ENCODE data around the gene NUP98.

NUP98 gene

DNA sequence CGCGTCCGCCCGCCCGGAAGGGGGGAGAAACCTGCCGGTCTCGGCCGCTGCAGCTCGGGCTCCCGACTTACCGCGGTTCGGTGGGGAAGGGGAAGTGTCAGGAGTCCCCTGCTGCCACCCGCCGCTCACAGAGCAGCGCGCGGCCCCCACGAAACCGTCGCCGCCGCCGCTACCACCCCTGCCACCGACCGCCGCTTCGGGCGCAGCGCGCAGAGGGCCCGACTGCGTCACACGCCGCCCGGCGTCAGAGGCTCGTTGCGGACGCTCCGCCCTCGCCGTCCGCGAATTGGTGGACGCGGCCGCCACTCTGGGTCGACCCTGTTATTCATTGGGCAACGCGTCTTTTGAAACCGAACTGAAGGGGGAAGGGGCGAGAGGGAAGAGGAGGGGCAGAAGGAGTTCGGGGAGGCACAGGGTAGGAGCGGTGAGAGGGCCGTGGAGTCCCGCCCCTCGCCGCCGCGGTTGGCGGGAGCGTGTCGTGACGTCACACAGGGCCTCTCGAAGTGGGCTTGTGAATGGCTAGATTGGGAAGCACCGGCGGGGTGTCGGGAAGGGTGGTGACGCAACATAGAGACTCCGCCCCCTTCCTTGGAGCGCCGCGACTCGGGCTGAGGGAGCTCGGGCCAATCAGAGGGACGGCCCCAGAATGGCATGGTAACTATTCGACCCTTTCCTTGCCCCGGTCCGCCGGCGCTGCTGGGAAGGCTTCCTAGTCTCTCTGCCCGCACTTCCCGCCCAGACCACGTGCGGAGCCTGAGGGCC is at the start of gene NUP98:
Gene NUP98 (minus strand): TSS at position 226 of the 762 bp plus-strand sequence. CDS start 15,437 bp downstream, outside the sequence.
- DNase-seq, result peak; percentile 100

DNA sequence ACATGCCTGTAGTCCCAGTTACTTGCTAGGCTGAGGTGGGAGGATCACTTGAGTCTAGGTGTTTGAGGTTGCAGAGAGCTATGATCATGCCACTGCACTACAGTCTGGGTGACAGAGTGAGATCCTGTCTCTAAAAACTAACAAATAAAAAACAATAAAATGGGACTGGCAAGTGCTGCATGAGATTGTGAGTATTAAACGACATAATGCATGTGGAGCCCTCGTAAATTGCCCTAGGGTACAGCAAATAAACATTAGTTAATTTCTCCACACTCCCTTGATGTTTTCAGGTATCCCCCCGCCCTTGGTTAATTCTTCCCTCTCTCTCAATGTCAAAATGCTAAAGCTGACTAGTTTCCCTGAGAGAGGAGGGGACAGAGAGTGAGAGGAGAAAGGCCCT is 48.3 kb upstream of the NUP98 start:
- DNase-seq, result no peak

DNA sequence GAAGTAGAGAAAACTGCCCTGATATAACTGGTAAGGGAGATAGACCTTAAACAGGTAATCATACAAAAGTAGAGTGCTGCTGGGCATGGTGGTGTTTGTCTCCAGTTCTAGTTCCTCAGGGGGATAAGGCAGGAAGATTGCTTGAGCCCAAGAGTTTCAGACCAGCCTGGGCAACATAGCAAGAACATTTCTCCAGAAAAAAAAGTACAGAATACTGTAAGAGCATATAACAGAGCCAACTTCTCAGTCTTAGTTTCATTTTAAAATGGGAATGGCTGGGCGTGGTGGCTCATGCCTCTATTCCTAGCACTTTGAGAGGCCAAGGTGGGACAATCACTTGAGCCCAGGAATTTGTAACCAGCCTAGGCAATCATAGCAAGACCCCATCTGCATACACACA is 47.9 kb upstream of the NUP98 start:
- DNase-seq, result no peak

DNA sequence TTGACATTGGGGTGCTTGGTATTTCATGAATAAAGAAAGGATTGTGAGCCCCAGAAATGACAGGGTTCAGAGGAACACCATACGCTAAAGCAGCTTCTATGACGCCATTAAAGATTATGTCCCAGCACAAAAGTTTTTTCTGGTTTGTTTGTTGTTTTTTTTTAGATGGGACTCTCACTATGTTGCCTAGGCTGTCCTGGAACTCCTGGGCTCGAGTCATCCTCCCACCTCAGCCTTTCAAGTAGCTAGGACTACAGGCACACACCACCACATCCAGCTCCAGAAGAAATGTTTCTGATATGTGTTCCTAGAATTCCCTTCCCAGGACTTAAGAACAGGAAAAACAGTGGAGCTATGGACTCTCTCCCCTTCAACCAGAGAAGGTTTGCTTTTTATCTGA is 46.0 kb upstream of the NUP98 start:
- no peak for DNase-seq

DNA sequence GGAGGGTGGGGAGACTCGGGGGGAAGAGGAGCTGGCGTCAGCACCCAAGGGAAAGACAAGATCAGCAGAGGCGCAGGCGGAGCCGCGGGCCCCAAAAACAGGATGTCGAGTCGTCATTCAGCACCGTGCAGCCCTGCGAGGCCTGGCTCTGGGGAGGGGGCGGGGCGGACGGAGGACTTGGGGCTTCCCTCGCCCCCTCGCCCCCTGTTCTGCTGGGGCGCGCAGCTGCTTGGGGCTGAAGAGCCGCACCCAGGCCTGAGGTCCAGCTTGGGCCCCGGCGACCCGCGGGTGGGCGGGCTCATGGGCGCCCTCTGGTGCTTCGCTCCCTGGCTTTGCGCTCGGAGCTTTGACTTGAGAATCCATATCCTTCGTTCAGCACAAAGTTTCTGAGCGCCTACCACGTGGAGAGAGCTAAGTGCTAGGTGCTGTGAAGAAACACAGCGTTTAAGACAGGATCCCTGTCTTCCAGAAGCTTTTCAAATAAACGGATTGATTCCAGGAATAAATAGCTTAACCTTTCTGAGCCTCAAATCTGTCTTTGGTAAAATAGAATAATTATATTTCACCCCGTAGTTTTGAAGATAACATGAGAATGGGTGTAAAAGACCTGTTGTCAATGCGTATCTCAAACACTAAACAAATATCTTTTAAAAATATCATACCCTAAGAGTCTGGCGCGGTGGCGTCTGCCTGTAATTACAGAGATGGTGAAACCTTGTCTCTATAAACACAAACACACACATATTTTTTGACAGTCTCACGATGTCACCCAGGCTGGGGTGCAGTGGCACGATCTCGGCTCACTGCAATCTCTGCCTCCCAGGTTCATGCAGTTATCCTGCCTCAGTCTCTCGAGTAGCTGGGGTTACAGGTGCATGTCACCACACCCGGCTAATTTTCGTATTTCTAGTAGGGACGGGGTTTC is 44.3 kb upstream of the NUP98 start:
- peak; percentile 94 to 98 for DNase-seq

DNA sequence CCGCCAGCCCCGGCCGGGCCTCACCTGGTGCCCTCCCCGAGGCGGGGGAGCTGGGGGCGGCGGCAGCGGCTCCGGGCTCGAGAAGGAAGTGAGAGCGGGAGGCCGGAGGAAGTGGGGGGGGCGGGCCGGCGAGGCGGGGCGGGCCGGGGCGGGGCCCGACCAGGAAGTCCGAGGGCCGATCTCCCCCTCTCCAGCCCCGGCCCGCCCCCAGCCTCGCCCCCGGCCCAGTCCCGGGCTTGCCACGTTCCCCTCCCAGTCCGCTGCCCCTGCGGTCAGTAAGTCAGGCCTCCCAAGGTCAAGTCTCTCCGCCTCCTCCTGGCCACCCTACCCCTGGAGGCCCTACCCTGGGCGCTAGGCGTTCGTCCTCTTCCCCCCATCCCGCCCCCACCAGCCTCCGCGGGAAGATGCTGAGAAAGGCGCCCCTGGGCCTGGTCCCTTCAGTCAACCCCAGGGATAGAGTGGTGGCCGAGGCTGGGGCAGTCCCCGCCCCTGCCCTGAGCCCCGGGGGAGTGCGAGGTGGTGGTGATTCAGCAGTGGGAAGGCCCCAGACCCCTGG is 43.6 kb upstream of the NUP98 start, which contains the start of gene RHOG:
Gene RHOG (minus strand): TSS at position 90 of the 556 bp plus-strand sequence. CDS start 12,821 bp downstream, outside the sequence.
- no peak for DNase-seq

DNA sequence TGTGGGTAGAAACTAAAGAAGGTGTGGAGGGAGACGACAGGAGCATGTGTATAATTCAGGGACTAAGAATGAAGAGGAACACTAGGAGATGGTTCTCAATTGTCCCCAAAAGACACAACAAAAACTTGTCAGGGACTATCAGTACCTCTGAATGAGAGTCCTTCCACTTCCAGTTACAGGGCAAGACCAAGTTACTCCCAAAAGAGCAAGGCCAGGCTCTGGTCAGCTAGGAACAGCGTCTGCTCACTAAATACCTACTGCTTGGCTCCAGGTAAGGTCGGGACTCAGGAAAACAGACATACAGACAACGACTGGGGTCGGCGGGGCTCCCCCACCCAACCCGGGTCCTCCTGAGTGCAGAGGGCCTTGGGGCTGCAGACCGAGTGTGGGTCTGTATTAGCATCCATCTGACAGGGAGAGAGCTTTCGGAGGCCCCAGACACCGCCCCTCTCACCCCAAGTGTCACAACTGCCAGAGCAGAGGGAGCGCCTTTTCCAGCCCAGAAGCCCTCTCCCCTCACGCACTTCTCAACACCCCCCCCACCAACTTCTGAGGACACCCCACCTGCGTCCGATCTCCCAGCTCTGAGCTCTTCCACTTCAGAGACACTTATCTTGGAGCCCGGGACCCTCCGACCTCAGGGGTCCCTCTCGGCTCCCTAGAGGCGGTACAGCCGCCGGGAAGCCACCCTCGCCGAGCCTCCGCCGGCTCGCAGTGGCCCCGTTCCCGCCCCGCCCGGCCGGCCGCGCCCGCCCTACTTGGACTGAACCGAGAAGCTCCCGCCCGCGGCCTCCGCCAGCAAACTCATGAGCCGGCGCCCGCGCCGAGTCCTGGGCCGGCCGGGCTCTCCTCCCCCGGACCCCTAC is 42.9 kb upstream of the NUP98 start:
- peak; percentile 46 to 48 for DNase-seq

DNA sequence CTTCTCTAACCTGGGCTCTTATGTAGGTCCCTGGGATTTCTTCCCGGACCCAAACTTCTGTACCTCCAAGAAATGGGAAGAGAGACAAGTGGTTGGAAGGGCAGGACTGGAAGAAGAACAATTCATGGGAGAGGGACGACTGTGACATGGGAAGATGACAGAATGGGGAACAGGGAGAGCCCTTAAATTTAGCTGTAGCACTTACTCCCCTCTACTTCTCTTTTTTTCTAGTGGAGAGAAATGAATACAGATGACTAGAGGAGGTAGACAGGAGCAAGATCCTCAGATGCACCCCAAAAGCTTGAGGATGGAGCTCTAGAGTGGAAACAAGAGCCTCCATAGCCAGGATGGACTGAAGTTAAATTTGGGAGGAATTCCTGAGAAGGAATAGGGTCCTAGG is 41.1 kb upstream of the NUP98 start:
- no peak for DNase-seq

DNA sequence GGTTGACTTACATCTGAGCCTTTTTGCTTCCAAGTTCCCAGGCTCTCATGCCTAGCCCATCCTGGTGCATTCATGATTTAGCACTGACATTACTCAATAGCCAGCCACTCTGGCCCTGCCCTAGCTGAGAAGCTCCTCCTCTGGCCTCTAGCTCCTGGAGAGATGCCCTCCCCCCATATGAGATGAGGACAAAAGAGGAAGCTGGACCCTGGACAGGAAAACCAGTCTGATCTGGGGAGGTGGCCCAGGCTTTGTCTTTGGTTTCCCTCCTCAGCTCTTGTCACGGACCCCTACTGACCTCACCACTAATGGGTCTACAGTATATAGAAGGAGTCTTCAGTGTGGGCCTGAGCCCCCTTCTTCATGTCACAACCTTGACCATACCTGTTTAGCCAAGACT is 40.4 kb upstream of the NUP98 start:
- peak; percentile 29 to 67 for DNase-seq

DNA sequence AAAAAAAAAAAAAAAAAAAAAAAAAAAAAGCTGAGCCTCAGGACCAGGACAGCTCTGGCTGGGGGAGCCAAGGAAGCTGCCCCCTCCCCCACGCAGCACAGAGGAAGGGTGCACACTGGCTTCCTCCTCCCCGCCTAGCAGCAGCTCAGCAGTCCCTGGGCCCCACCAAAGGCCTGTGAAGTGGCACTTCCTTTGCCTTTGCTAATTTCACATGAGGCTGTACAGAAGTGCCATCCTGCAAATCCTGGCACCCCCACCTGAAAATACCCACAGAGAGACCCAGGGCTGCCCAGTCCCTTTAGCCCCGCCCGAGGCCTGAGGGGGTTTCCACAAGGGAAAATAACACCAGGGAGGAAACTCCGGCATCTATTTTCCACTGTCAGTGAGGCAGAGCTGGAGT is 39.5 kb upstream of the NUP98 start:
- peak; percentile 61 to 64 for DNase-seq

DNA sequence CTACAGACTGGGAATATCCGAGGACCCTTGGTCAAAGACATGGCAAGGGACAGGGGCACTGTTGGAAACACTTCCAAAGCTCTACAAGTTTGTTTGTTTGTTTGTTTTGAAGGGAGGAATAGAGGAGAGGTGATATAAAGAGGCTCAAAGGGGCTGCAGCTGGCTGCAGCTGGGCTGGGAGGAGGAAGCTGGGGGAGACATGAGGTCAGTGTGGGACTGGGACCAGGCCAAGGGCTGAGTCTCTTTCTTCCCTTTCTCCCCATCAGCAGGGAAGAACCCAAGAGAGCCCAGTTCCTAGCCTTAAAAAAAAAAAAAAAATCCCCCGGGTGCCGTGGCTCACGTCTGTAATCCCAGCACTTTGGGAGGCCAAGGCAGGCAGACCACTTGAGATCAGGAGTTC is 38.4 kb upstream of the NUP98 start:
- DNase-seq, result no peak

DNA sequence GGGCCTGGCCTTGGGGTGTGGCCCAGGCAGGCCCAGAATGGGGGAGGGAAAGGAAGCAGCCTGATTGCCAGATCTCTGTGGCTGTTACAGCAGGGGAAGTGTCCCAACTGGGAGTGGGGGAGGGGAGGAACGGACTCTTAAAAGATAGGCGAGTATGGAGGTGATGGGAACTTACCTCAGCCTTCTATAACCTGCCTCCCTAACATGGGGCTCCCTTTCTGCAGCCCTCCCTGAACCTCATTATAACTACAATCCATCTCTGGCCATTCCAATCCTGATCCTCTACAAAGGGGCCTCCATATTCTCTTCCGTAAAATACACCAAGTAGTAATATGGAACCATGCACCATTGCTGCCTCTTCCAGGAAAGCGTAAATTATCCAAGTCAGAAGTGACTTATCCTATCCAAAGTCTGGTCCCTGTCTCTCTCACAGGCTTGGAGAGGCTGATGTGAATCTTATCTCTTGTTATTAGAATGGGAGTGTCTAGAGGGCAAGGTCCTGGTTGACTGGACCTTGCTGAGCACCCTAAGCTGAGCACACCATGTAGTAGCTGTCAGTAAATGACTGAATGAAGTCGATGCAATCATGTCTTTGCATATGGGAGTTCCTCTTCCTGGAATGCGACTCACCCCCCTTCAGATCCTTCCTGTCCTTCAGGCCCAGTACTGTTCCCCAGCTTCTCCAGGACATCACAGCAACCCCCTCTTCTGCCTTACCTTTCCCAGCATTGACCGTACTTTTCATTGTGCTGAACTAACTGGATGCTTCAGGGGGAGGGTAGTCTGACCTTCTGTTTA is 37.5 kb upstream of the NUP98 start:
- DNase-seq, result peak; percentile 37 to 54

DNA sequence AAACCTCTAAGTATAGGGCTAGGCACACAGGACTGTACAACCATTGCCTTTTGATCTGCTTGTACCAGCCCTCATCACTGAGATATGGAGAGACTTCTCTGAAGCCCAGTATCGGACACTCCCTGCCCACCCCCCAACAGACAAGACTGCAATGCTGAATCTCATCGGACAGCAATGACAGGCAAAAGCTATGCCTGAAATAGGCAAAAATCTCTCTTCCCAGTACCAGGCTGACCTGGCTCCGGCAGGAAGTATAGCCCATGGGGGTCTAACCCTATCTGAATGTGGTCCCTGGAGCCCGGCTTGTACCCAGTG is 37.0 kb upstream of the NUP98 start:
- DNase-seq, result no peak

DNA sequence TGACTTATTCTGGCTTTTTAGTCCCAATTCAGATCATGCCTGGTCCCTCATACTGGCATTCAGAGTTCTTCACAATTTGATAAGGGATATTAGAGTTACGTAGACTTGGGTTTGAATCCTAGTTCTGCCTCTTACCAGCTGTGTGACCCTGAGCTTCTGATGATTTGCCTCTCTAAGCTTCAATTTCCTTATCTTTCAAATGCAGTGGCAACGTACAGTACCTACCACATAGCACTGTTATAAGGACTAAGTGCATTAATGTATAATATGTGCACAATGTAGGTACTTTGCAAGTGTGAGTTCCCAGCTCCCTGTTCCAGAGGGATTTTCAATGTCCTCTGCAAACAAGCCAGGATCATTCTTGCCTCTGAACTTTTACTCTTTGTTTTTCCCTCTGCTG is 36.1 kb upstream of the NUP98 start:
- DNase-seq, result no peak

DNA sequence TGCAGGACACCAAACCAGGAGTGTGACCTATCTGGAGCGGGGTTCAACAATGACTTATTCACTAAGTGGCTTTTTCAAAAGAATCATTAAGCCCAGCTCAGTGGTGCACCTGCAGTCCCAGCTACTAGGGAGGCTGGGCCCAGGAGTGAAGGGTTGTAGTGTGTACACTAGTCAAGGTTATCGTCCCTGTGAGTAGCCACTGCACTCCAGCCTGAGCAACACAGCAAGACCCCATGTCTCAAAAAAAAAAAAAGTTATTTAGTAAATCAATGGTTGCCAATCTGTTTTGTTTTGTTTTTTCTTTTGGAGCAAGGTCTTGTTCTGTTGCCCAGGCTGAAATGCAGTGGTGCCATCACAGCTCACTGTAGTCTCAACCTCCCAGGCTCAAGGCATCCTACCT is 35.5 kb upstream of the NUP98 start:
- DNase-seq, result no peak

DNA sequence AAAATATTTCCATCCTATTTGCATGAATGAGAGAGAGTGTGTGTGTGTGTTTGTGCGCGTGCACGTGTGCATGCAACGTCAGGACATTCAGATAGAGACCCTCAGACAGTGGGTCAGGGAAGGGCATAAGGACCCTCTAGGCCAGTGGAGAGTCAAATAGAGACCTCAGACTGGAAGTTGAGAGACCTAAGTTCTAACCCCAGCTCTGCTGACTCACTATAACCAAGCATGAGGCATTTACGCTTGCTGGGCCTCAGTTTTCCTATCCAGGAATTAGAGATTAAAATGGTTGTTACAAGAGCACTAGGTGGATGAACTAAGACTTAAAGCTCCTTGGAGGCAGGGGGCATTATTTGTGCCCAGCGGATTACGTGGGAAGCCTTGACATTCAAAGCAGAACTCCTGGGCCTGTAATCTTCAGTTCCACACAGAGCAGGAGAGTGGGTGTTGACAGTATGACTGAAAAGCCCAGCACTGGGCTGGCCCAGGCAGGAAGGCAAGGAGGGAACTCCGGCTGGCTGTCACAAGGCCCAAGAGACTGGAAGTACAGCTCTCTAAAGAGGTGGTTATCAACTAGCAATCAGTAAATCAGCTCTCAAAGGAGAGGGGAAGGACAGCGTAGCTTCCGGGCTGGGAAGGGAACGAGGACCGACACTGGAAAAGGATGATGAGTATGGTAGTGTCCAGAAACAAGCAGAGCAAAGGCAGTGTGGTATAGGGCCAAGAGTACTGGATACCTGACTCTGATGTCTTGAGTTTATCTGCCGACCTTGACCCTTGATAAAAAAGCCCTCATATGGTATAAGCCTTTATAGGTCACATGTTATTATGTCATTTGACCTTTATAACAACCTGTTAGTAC is 34.3 kb upstream of the NUP98 start:
- no peak for DNase-seq

DNA sequence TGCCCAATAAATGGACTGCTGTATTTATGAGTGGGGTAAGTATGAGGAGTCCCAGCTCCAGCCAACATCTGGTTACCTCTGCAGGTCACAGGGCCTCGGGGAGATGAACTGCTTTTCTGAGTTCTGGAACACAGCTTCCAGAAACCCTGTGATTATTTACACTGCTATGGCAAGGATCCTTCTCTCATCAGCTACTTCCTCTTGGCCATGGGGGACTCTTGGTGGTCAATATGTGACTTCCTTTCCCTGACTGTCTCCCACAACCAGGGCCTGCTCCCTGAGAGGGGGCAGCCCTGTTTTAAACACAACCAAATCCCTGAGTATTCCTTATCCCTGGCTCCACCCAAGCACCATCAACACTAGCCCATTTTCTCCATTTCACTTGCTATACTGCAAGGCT is 33.4 kb upstream of the NUP98 start:
- DNase-seq, result no peak

DNA sequence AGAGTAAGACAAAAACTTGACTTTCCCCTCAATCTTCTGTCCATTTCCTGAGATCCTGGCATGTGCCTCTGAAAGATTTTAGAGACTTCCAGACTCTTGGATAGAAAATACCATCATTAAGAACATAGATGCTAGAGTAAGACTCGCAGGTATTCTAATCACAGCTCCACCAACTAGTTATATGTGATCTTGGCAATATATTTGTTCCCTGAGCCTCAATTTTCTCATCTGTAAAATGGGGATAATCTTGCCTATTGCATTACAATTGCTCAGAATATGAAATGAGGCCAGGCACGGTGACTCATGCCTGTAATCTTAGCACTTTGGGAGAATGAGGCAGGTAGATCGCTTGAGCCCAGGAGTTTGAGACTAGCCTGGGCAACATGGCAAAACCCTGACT is 32.7 kb upstream of the NUP98 start:
- no peak for DNase-seq

DNA sequence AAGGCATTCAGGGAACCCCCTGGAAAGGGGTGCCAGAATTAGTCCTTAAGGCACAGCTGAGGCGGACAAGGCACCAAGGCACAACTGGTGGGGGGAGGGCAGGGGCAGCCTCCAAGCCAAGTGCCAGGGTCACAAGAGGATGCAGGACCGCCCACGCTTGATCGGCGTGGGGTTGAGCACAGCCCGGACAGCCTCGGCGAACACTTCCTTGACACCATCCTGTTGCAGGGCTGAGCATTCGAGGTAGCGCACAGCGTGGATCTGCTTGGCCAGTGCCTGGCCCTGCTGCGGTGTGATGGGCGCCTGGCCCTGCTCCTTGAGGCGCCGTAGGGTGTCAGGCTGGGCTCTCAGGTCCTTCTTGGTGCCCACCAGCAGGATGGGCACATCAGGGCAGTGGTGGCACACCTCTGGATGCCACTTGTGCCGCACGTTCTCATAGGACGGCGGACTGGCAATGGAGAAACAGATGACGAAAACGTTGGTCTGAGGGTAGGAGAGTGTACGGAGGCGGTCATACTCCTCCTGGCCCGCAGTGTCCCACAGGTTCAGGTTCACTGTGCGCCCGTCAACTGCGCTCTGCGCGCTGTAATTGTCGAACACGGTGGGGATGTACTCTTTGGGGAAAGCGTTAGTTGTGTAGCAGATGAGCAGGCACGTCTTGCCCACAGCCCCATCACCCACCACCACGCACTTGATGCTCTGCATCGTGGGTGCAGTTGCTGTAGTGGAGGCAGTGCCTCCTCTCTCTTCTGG is 30.3 kb upstream of the NUP98 start:
- DNase-seq, result no peak

DNA sequence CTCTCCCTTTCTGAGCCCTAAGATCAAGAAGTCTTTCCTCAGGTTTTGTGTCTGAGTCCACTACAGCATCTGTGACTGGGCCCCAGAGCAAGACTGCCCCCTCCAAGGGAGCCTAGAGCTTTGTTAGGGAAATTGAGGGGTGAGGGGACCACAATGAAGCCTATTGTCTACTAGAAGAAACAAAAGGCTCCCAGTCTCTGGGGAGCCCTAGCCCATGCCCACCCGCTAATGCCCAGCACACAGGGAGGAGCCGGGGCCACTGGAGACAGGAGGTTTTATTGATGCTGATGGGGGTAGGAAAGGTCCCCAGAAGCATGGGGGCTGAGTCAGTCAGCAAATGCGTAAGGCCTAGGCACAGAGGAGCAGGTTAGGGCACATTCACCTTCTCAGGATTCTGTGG is 29.4 kb upstream of the NUP98 start:
- no peak for DNase-seq

Data from CD4-positive, alpha-beta T cell treated with Interleukin-1 beta for 1 hour (primary cell).